GM18520 (cell line): ENCODE data around the gene ASXL3.

Experiments used
- ATAC-seq: cut with Tn5 transposase; IDR thresholded peaks from one replicate; pipeline ENCODE4 v1.9.1; 2021; ENCODE audit not compliant: unreplicated experiment

ASXL3 gene

DNA sequence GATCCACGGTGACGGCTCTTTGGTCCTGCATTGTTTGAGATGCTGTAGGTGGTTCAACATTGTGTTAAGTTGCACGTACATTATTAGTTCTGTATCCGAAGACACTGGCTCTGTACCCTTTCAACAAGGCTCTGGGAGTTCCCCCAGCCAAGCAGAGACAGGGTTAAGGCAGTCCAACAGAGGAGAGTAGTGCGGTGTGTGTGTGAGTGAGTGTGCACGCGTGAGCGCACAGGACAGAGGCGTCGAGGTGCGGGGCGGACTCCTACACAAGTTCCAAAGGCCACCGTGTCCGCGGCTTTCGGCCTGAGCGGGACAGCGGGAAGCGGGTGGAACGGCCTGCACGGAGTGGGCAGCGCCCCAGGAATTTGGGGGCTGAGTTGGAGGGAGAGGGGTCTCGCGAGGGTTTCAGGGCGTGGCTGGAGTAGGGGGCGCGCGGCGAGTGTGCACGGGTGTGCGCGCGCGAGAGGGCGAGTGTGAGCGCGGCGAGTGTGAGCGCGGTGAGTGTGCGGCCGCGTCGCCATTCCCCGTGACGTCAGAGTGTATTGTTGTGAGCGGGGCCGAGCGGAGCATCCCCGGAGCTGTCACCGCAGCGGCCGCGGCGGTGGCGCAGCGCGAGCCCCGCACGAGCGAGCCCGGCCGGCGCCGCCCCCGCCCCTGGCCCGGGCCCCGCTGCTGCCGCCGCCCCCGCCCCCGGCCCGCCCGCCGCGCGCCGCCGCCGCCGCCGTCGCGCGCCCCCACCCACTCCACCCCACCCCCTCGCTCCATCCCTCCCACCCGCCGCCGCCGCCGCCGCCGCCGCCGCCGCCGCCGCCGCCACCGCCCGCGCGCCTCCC lies at the start of gene ASXL3:
Gene ASXL3, plus strand, starts transcription at position 535 of the 833 bp plus-strand sequence. CDS start 413 bp downstream, outside the sequence.
- no peak for ATAC-seq

DNA sequence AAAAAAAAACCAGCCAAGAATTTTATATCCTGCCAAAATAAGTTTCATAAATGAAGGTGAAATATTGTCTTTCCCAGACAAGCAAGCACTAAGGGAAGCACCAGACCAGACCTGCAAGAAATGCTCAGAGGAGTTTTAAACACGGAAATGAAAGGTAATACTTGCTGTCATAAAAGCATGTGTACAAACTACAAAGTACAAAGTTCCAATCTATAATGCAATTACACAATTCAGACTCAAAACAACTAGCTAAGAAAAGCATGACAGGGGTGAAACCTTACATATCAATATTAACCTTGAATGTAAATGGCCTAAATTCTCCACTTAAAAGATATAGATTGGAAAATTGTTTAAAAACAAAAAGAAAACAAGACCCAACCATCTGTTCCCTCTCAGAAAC lies 45.0 kb upstream of the ASXL3 start:
- ATAC-seq = no peak

DNA sequence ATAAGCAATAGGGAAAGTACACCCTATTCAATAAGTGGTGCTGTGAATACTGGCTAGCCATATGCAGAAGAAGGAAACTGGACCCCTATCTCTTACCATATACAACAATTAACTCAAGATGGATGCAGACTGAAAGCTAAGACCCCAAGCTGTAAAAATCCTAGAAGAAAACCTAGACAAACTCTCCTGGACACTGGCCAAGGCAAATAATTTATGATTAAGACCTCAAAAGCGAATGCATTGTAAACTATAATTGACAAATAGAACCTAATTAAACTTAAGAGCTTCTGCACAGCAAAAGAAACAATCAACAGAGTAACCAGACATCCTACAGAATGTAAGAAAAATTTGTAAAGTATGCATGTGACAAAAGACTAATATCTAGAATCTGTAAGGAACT lies 41.1 kb upstream of the ASXL3 start:
- ATAC-seq = no peak

GRCh38 chr18:33538418-33539042 lies 39.5 kb upstream of the ASXL3 start:
- no peak for ATAC-seq

DNA sequence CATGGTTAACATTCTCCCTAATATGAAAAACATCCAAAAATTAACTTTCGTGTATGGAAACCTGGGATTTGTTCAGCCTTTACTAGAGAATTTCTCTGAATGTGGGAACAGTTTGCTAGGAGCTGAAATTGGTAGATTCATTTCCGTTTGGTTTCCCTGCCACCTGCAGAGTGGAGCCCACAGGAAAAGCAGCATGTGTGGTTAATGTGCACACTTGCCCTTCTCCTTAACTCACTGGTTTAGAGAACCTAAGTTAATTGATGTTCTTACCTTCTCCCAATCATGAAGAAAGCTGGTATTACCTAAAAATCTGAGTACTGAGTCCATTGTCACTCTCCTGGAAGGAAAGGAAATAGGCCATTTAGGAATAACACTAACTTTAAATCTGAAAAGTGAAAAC lies 37.6 kb upstream of the ASXL3 start:
- no peak for ATAC-seq

DNA sequence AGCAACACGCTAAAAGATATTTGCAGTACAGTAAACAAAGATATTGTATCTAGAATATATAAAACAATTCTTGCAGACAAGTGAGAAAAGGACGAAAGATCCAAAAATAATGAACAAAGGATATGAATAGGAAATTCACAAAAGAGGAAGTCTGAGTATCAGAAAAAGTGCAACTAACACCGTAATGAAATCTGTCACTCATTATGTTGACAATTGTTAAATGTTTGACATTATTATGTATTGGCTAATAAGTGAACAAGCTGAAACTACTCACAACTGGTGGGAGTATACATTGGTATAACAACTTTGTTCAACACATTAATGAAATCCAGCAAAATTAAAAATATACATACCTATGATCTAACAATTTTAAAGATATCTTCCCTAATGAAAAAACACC lies 36.7 kb upstream of the ASXL3 start:
- no peak for ATAC-seq

DNA sequence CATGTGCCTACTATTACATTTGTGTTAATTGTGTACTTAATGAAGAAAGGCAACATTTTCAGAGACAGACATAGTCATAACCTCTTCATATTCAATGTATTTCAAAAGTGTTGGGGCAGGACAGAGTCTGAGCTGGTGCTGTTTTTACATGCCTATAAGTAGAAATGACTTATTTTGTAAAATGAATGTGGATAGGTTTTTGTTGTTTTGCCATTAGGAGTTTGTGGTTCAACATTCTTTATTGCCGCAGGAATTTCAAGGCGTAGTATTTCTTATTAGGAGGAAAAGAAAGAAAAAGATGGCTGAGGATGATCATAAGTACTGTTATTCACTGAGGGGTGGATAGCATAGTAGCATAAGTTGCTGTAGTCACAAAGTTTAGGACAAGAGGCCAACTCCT lies 21.2 kb upstream of the ASXL3 start:
- no peak for ATAC-seq

GRCh38 chr18:33557706-33558105 lies 20.3 kb upstream of the ASXL3 start:
- ATAC-seq = no peak

DNA sequence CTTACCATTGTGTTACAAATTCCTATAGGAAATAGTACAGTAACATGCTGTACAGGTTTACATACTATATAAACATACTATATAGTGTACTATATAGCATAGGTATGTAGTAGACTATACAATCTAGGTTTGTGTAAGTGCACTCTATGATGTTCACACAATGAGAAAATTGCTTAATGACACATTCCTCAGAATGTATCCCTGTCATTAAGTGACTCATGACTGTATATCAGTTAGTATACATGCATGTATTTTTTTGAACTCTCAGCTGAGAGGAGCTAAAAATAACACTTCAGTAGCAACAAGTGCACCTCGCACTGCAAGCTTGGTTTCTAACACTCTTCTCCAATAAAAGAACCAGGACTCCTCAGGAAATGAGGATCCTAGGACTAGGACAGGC lies 19.5 kb upstream of the ASXL3 start:
- no peak for ATAC-seq

GRCh38 chr18:33560686-33561370 lies 17.2 kb upstream of the ASXL3 start:
- peak; percentile 74 for ATAC-seq

DNA sequence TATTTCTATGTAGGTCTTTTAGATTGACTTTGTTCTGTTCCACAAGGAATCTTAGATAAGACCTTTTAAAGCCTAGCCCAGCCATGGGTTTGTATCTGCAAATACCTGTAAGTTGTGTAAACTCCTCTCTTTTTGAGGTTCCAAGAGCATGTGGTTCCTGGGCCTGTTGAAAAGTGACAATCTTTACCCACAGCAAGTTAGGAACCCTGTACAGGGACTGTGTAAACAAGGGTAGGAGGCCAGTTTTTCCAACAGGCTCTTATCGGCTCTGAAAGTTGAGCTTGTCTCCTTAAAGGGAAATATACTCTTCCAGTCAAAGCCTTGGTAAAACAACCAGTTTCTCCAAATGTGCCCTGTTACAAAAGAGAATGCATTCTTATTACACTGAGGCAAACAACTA lies 15.3 kb upstream of the ASXL3 start:
- ATAC-seq = no peak

DNA sequence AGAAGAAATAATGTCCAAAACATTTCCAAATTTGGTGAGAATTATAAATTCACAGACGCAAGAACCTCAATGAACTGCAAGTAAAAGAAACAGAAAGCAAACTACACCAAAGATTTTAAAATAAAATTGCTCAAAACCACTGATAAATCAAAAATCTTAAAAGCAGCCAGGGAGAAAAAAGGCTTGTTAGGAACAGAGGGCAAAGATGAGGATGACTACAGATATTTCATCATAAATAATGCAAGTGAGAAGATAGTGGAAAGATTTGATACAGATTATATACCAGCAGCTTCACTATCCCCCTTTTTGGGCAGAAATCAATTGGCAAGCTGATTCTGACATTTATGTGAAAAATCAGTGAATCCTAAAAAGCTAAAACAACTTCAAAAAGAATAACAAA lies 10.3 kb upstream of the ASXL3 start:
- no peak for ATAC-seq

- no peak for ATAC-seq
These were observed 5.8 kb upstream of the ASXL3 start for GRCh38 chr18:33571998-33572787.

DNA sequence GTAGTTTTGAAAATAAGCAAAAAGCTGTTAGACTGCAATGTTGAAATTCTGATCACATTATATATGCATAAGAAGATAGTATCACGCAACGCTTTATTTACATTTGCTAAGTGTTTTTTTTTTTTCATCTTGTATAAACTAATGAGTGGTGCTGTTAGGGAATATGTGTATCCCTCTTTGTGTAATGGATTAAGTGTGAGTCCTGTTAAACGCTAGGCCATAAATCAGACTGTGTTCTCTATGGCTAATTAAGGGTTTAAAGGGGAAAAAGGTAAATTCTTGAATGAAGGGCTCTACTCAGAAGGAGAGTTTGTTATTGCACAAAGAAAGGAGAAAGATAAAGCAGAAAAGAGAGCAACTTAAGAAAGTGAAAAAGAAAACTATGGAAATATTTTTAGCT lies 4.8 kb upstream of the ASXL3 start:
- no peak for ATAC-seq

DNA sequence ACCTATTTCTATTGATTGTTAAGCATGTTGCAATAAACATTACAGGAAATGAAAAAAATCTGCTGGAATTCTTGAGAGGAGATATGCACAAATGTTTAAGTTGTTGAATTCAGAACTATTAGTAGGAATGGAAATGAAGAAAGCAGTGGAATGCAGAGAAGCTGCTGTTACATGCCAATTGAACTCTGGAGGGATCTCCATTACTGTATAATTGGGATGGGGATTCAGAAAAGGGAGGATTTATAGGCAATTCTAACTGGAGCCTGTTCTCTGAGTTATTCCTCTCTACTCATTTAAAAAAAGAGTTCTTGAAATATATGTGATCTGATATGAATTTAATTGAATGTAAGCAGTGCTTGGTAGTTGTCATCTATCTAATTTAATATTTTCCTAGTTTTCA lies 2.6 kb upstream of the ASXL3 start:
- no peak for ATAC-seq

- ATAC-seq = no peak
These were observed 896 bp upstream of the ASXL3 start for GRCh38 chr18:33576999-33577646.

DNA sequence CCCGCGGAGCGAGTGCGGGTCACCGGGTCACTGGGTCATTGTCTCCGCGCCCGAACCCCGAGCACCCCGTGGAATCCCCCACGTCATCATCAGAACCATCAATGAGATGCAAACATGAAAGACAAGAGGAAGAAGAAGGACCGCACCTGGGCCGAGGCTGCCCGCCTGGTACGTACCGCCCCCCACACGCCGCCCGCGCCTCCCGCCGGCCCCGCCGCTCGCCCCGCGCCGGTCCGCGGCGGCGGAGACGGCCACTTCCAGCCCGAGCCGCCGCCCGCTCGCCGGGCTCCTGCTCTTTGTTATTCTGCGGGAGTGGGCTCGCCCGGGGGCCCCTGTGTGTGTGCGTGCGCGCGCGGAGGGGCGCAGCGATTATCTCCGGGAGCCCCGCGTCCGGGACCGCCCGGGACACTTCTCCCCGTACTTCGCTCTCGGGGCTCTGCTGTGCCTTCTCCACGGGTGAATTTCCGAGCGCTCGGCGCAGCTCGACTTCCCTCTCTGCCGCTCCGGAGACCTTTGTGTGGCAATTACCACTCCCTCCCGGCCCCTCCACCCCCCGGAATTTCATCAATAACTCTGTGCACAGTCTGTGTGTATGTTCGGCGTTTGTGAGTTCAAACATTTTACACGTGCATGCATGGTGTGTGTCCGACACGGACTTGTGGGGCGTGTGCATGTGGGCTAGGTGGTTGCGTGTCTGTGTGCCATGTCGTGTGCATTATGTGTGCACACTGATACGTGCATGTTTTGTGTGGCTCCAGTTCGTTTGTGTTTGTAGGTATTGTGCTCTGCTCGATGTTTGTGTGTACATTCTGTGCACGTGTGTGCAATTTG lies 714 bp downstream of the ASXL3 start:
- no peak for ATAC-seq

DNA sequence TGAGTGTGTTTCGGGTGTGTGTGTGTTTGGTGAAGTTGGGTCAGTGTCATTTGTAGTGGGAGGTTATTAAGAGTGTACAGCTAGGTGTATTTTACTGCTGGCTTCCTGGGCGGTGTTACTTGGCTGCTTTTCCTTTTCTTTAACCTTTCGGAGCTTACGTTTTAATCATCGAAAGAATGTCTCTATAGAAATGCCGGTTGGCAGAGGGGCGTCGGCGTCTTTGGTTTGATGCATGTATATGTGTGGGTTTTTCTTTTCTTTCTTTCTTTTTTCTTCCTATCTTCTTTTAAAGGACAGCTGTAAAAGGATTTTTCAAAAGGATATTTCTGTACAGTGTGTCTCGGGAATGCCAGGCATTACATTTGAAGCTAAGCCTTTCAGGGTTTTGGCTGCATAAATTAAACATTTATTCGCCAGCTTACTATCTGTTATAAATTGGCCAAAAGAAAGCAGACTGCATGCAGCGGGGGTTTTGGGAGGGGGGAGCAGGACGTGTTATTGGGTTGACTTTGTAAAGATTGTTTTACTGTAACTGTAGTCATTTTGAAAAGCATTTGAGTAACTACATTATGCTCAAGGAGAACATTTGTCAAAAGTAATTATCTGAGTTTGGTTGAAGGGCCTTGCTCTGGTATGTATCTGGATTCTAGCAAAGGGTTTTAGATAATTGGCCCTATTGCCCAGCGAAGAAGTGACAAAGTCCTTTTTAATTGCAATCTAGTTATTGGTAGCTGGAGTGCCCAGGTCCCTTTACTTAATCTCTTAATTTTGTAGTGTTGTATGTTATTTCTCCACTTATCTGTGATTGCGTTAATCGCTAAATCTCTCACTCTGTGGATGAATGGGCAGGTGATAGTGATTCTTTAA lies 1.6 kb downstream of the ASXL3 start:
- no peak for ATAC-seq

GRCh38 chr18:33580546-33580945 lies 2.5 kb downstream of the ASXL3 start:
- no peak for ATAC-seq
